ENCODE measurements around the gene ANKRD44.

ANKRD44 gene

GRCh38 chr2:197052356-197052755 is 258.2 kb downstream of the ANKRD44 start:
- no peak overlapping the region for H3K4me3 ChIP-seq (ENCODE audit: low read depth, low read length)
- TF ChIP-seq, protein P1, sequence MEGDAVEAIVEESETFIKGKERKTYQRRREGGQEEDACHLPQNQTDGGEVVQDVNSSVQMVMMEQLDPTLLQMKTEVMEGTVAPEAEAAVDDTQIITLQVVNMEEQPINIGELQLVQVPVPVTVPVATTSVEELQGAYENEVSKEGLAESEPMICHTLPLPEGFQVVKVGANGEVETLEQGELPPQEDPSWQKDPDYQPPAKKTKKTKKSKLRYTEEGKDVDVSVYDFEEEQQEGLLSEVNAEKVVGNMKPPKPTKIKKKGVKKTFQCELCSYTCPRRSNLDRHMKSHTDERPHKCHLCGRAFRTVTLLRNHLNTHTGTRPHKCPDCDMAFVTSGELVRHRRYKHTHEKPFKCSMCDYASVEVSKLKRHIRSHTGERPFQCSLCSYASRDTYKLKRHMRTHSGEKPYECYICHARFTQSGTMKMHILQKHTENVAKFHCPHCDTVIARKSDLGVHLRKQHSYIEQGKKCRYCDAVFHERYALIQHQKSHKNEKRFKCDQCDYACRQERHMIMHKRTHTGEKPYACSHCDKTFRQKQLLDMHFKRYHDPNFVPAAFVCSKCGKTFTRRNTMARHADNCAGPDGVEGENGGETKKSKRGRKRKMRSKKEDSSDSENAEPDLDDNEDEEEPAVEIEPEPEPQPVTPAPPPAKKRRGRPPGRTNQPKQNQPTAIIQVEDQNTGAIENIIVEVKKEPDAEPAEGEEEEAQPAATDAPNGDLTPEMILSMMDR (IDR thresholded peaks at IDR 0.05; ENCODE audit: low read depth, low read length): no peak

- H3K4me3 ChIP-seq (ENCODE audit: low read depth, low read length): no peak overlapping the region
- TF ChIP-seq, protein P1 (IDR thresholded peaks at IDR 0.05; ENCODE audit: low read depth, low read length): no peak
Observed at GRCh38 chr2:197045115-197045514, 265.5 kb downstream of the ANKRD44 start.

DNA sequence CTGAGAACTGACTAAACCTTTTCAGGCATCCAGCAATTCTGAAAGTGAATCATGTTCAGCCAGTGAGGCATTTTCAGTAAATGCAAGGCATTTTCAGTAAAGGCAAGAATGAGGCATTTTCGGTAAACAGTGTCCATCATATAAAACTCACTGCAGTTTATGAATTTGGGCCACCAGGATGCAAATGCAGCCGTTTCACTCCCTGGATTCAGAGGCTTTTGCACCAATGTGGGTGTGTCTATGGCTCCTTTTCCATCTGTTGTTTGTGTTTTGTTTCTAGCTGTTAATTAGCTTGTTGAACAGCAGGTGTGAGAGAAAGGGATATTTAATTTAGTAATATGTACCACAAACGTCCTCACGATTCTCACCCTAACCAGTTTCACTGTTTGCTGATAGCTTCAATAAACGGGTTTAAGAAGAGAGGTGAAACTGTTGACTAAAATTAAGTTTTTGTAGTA is 267.8 kb downstream of the ANKRD44 start:
- TF ChIP-seq, protein P1 (IDR thresholded peaks at IDR 0.05; ENCODE audit: low read depth, low read length): no peak
- H3K4me3 ChIP-seq (ENCODE audit: low read depth, low read length): no peak overlapping the region

GRCh38 chr2:197037863-197038398 is 272.6 kb downstream of the ANKRD44 start:
- H3K4me3 ChIP-seq (ENCODE audit: low read depth, low read length): no peak overlapping the region
- TF ChIP-seq, protein P1 (IDR thresholded peaks at IDR 0.05; ENCODE audit: low read depth, low read length): no peak

GRCh38 chr2:197035002-197035401 is 275.6 kb downstream of the ANKRD44 start:
- H3K4me3 ChIP-seq (ENCODE audit: low read depth, low read length): no peak overlapping the region
- TF ChIP-seq, protein P1 (IDR thresholded peaks at IDR 0.05; ENCODE audit: low read depth, low read length): no peak

DNA sequence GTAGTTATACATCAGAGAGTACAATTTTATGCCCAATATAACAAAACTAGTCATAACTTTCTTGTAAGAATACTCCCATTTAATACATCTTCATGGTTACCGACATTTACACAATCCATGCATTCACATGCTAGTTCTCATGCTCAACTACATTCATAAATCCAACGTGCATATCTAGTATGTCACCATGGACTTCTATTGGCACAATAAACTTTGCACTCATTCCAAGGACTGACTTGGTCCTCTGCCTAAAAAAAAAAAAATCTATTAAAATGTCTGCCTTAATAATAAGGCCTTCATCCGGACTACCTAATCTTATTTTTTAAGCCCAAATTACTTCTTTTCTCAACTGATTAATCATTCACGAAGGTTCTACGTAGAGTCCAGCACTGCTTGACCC is 276.3 kb downstream of the ANKRD44 start:
- H3K4me3 ChIP-seq (ENCODE audit: low read depth, low read length): no peak overlapping the region
- TF ChIP-seq, protein P1 (IDR thresholded peaks at IDR 0.05; ENCODE audit: low read depth, low read length): no peak

- TF ChIP-seq, protein P1 (IDR thresholded peaks at IDR 0.05; ENCODE audit: low read depth, low read length): no peak
- H3K4me3 ChIP-seq (ENCODE audit: low read depth, low read length): no peak overlapping the region
Observed at GRCh38 chr2:197033222-197033621, 277.4 kb downstream of the ANKRD44 start.
